Mesendoderm (in vitro differentiated cells): ENCODE measurements around the gene NCCRP1.

Experiments
- DNase-seq: peaks from one replicate; pipeline ENCODE4 v3.0.0; 2013
- H2AK5ac ChIP-seq: 2 replicates; pipeline ENCODE4 v1.6.1; 2013; ENCODE audit warnings: low read length, inconsistent platforms
- H2BK120ac ChIP-seq: 2 replicates; pipeline ENCODE4 v1.6.1; 2013; ENCODE audit warnings: low read depth, mild to moderate bottlenecking, low read length, moderate library complexity, mixed read lengths
- H2BK15ac ChIP-seq: replicated peaks from 2 replicates; pipeline ENCODE4 v1.6.1; 2013; ENCODE audit warnings: low read depth, mild to moderate bottlenecking, moderate library complexity
- H2BK5ac ChIP-seq: 2 replicates; pipeline ENCODE4 v1.6.1; 2013; ENCODE audit warnings: low read length, inconsistent platforms
- H3K18ac ChIP-seq: 2 replicates; pipeline ENCODE4 v1.6.1; 2013; ENCODE audit warnings: mild to moderate bottlenecking, low read length, mixed read lengths
- H3K23ac ChIP-seq: one replicate; pipeline ENCODE4 v1.6.1; 2013; ENCODE audit warnings: low read length
- H3K27ac ChIP-seq: 2 replicates; pipeline ENCODE4 v1.5.1; 2013; ENCODE audit warnings: low read depth, mild to moderate bottlenecking, inconsistent platforms, low read length, moderate library complexity
- H3K27me3 ChIP-seq: 2 replicates; pipeline ENCODE4 v1.6.1; 2013; ENCODE audit warnings: low read length, control low read depth, mild to moderate bottlenecking, inconsistent platforms; ENCODE audit not compliant: insufficient read depth, poor library complexity
- H3K36me3 ChIP-seq: 2 replicates; pipeline ENCODE4 v1.6.1; 2013; ENCODE audit warnings: low read length, inconsistent platforms; ENCODE audit not compliant: control insufficient read depth, insufficient read depth
- H3K4ac ChIP-seq: one replicate; pipeline ENCODE4 v1.6.1; 2013; ENCODE audit warnings: low read depth, mild to moderate bottlenecking, low read length, moderate library complexity
- H3K4me1 ChIP-seq: 2 replicates; pipeline ENCODE4 v1.6.1; 2013; ENCODE audit warnings: low read depth, low read length, inconsistent platforms; ENCODE audit not compliant: control insufficient read depth
- H3K4me2 ChIP-seq: 2 replicates; pipeline ENCODE4 v1.6.1; 2013; ENCODE audit warnings: low read length
- H3K4me3 ChIP-seq: 2 replicates; pipeline ENCODE4 v1.5.1; 2013; ENCODE audit warnings: mild to moderate bottlenecking, low read length
- H3K56ac ChIP-seq: one replicate; pipeline ENCODE4 v1.6.1; 2013; ENCODE audit warnings: low read length
- H3K79me1 ChIP-seq: 2 replicates; pipeline ENCODE4 v1.6.1; 2013; ENCODE audit warnings: low read length, inconsistent platforms
- H3K79me2 ChIP-seq: 2 replicates; pipeline ENCODE4 v1.6.1; 2013; ENCODE audit warnings: mild to moderate bottlenecking, low read length; ENCODE audit not compliant: control insufficient read depth, insufficient read depth
- H3K9ac ChIP-seq: 2 replicates; pipeline ENCODE4 v1.6.1; 2013; ENCODE audit warnings: low read length, inconsistent platforms
- H4K5ac ChIP-seq: one replicate; pipeline ENCODE4 v1.6.1; 2013; ENCODE audit warnings: low read length
- H4K8ac ChIP-seq: one replicate; pipeline ENCODE4 v1.6.1; 2013; ENCODE audit warnings: low read depth, mild to moderate bottlenecking, control low read depth, low read length, moderate library complexity
- WGBS: extraction: QIAGEN DNeasy Blood & Tissue Kit; methylation state at CpG from one replicate; pipeline ENCODE4 v1.1.7; 2013; ENCODE audit warnings: low lambda C conversion rate, missing lambda C conversion rate; ENCODE audit not compliant: insufficient coverage; ENCODE audit errors: extremely low coverage; 5-methylcytosine and 5-hydroxymethylcytosine counted together

Gene NCCRP1

GRCh38 chr19:39181500-39182173 is 15.1 kb upstream of the NCCRP1 start:
- no peak overlapping the region for H3K4ac ChIP-seq
- H3K56ac ChIP-seq, result no peak overlapping the region
- H4K5ac ChIP-seq, result no peak overlapping the region
- H2BK15ac ChIP-seq, result no peak overlapping the region
- no peak overlapping the region for H3K9ac ChIP-seq
- H3K27me3 ChIP-seq, result no peaks in the 10 kb centered on the region
- H4K8ac ChIP-seq, result no peak overlapping the region
- no peak overlapping the region for H3K4me3 ChIP-seq
- H3K18ac ChIP-seq, result no peak overlapping the region
- no peak overlapping the region for H3K4me2 ChIP-seq
- H3K27ac ChIP-seq, result no peak overlapping the region
- H3K36me3 ChIP-seq, result no peaks in the 10 kb centered on the region
- H2BK5ac ChIP-seq, result no peak overlapping the region
- no peak overlapping the region for H3K23ac ChIP-seq
- DNase-seq, result no peak
- H3K79me2 ChIP-seq, result no peaks in the 10 kb centered on the region
- H2AK5ac ChIP-seq, result no peak overlapping the region
- WGBS, result no CpG with 5 or more reads among the region's 21 CpGs
- H2BK120ac ChIP-seq, result no peak overlapping the region
- no peaks in the 10 kb centered on the region for H3K79me1 ChIP-seq
- H3K4me1 ChIP-seq, result no peaks in the 10 kb centered on the region

- no peak for DNase-seq
- Histone ChIP-seq H3K56ac (no peak overlapping the region), H2BK120ac (no peak overlapping the region), H4K5ac (no peak overlapping the region), H3K27me3 (no peaks in the 10 kb centered on the region), H3K4ac (no peak overlapping the region), H3K79me2 (no peaks in the 10 kb centered on the region), H3K4me2 (no peak overlapping the region), H2BK15ac (no peak overlapping the region), H2AK5ac (no peak overlapping the region), H3K27ac (no peak overlapping the region), H3K79me1 (no peaks in the 10 kb centered on the region), H3K4me3 (no peak overlapping the region), H2BK5ac (no peak overlapping the region), H3K4me1 (no peaks in the 10 kb centered on the region), H3K36me3 (no peaks in the 10 kb centered on the region), H3K23ac (no peak overlapping the region), H3K18ac (no peak overlapping the region), H3K9ac (no peak overlapping the region), H4K8ac (no peak overlapping the region)
- WGBS, result no CpG with 5 or more reads among the region's 4 CpGs
These were observed 14.6 kb upstream of the NCCRP1 start for GRCh38 chr19:39182174-39182505.

GRCh38 chr19:39183104-39183503 is 13.7 kb upstream of the NCCRP1 start:
- H3K4me3 ChIP-seq, result no peak overlapping the region
- H3K27me3 ChIP-seq, result no peaks in the 10 kb centered on the region
- WGBS, result no CpG with 5 or more reads among the region's 8 CpGs
- H3K4me1 ChIP-seq, result no peaks in the 10 kb centered on the region
- H3K4ac ChIP-seq, result no peak overlapping the region
- H4K8ac ChIP-seq, result no peak overlapping the region
- DNase-seq, result no peak
- no peak overlapping the region for H2AK5ac ChIP-seq
- no peak overlapping the region for H3K56ac ChIP-seq
- H2BK5ac ChIP-seq, result no peak overlapping the region
- H2BK15ac ChIP-seq, result no peak overlapping the region
- H3K23ac ChIP-seq, result no peak overlapping the region
- H3K4me2 ChIP-seq, result no peak overlapping the region
- no peaks in the 10 kb centered on the region for H3K79me1 ChIP-seq
- no peak overlapping the region for H3K18ac ChIP-seq
- H2BK120ac ChIP-seq, result no peak overlapping the region
- H3K79me2 ChIP-seq, result no peaks in the 10 kb centered on the region
- no peaks in the 10 kb centered on the region for H3K36me3 ChIP-seq
- no peak overlapping the region for H4K5ac ChIP-seq
- no peak overlapping the region for H3K27ac ChIP-seq
- no peak overlapping the region for H3K9ac ChIP-seq

- DNase-seq, result no peak
- Histone ChIP-seq H3K4me3 (no peak overlapping the region), H3K79me2 (no peaks in the 10 kb centered on the region), H2BK120ac (no peak overlapping the region), H2BK15ac (no peak overlapping the region), H4K8ac (no peak overlapping the region), H3K4me1 (no peaks in the 10 kb centered on the region), H4K5ac (no peak overlapping the region), H3K23ac (no peak overlapping the region), H3K18ac (no peak overlapping the region), H3K79me1 (no peaks in the 10 kb centered on the region), H2BK5ac (no peak overlapping the region), H3K4me2 (no peak overlapping the region), H3K27ac (no peak overlapping the region), H3K36me3 (no peaks in the 10 kb centered on the region), H2AK5ac (no peak overlapping the region), H3K27me3 (no peaks in the 10 kb centered on the region), H3K4ac (no peak overlapping the region), H3K9ac (no peak overlapping the region), H3K56ac (no peak overlapping the region)
- no CpG with 5 or more reads among the region's 8 CpGs for WGBS
These were observed 10.4 kb upstream of the NCCRP1 start for GRCh38 chr19:39186391-39186790.

- Histone ChIP-seq H3K27ac (no peak overlapping the region), H3K79me2 (no peaks in the 10 kb centered on the region), H3K4me2 (no peak overlapping the region), H2BK120ac (no peak overlapping the region), H2BK5ac (no peak overlapping the region), H4K5ac (no peak overlapping the region), H3K56ac (peak overlapping the region; percentile 15), H3K4me1 (no peaks in the 10 kb centered on the region), H3K4ac (no peak overlapping the region), H3K9ac (no peak overlapping the region), H3K23ac (no peak overlapping the region), H3K4me3 (no peak overlapping the region), H2BK15ac (no peak overlapping the region), H3K27me3 (no peaks in the 10 kb centered on the region), H3K79me1 (no peaks in the 10 kb centered on the region), H2AK5ac (no peak overlapping the region), H3K36me3 (no peaks in the 10 kb centered on the region), H3K18ac (no peak overlapping the region), H4K8ac (no peak overlapping the region)
- no peak for DNase-seq
- no CpG with 5 or more reads among the region's 8 CpGs for WGBS
These were observed 9.2 kb upstream of the NCCRP1 start for GRCh38 chr19:39187552-39187943.

- Histone ChIP-seq H2BK5ac (no peak overlapping the region), H2AK5ac (no peak overlapping the region), H3K9ac (no peak overlapping the region), H3K4me1 (no peaks in the 10 kb centered on the region), H4K8ac (no peak overlapping the region), H3K36me3 (no peaks in the 10 kb centered on the region), H4K5ac (no peak overlapping the region), H3K79me2 (no peaks in the 10 kb centered on the region), H3K79me1 (no peaks in the 10 kb centered on the region), H3K56ac (no peak overlapping the region), H3K27me3 (no peaks in the 10 kb centered on the region), H3K23ac (no peak overlapping the region), H2BK120ac (no peak overlapping the region), H3K27ac (no peak overlapping the region), H3K18ac (no peak overlapping the region), H3K4me2 (no peak overlapping the region), H3K4me3 (no peak overlapping the region), H3K4ac (no peak overlapping the region), H2BK15ac (no peak overlapping the region)
- WGBS, result no CpG with 5 or more reads among the region's 6 CpGs
- DNase-seq, result no peak
These were observed 7.8 kb upstream of the NCCRP1 start for GRCh38 chr19:39188960-39189359.
